Measurements from ENCODE around the gene HMX1. TPM values are rescaled to one million over a fixed set of nuclear protein-coding genes. Genes with fewer than 3 reads are reported as not detected.

HMX1 gene
- polyA plus RNA-seq, 1 of the 3 experiments (the other 2 are of a cell fraction): 0.20 TPM

GRCh38 chr4:8891255-8891645 is 19.6 kb upstream of the HMX1 start:
- Histone ChIP-seq H2AFZ (ENCODE audit: low read depth) (no peak overlapping the region), H3K4me3 (ENCODE audit: low read depth in 2 of 2, low read length in 1 of 2) (no peak overlapping the region), H3K9me2 (no peaks in the 10 kb centered on the region), H3K27me3 (ENCODE audit: insufficient read depth) (no peaks in the 10 kb centered on the region), H3K36me3 (replicated peaks in 1 of 2; ENCODE audit: control insufficient read depth in 1 of 2, insufficient read depth in 2 of 2, low read length in 1 of 2) (no peaks in the 10 kb centered on the region), H3F3A (replicated peaks; ENCODE audit: insufficient read depth) (no peaks in the 10 kb centered on the region), H3K4me1 (ENCODE audit: control insufficient read depth in 1 of 2, insufficient read depth in 2 of 2, low read depth in 1 of 2, low read length in 1 of 2) (no peaks in the 10 kb centered on the region), H3K4me2 (no peak overlapping the region), H3K9me3 (no peaks in the 10 kb centered on the region), H3K27ac (ENCODE audit: low read depth in 2 of 2, low read length in 1 of 2) (no peak overlapping the region), H3K79me2 (ENCODE audit: insufficient read depth) (no peaks in the 10 kb centered on the region), H3K9ac (no peak overlapping the region), H4K20me1 (ENCODE audit: insufficient read depth) (no peaks in the 10 kb centered on the region)
- TF ChIP-seq GATA2 (CRISPR knock-in tag; IDR thresholded peaks at IDR 0.05): no peak
- TF ChIP-seq EP300 (IDR thresholded peaks at IDR 0.05; ENCODE audit: borderline replicate concordance in 1 of 2, low read depth in 1 of 2, low read length in 1 of 2): no peak
- TF ChIP-seq, protein P1, sequence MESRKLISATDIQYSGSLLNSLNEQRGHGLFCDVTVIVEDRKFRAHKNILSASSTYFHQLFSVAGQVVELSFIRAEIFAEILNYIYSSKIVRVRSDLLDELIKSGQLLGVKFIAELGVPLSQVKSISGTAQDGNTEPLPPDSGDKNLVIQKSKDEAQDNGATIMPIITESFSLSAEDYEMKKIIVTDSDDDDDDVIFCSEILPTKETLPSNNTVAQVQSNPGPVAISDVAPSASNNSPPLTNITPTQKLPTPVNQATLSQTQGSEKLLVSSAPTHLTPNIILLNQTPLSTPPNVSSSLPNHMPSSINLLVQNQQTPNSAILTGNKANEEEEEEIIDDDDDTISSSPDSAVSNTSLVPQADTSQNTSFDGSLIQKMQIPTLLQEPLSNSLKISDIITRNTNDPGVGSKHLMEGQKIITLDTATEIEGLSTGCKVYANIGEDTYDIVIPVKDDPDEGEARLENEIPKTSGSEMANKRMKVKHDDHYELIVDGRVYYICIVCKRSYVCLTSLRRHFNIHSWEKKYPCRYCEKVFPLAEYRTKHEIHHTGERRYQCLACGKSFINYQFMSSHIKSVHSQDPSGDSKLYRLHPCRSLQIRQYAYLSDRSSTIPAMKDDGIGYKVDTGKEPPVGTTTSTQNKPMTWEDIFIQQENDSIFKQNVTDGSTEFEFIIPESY (IDR thresholded peaks at IDR 0.05; ENCODE audit: borderline replicate concordance, low read depth): no peak
- no peak for TF ChIP-seq ELF1 (IDR thresholded peaks at IDR 0.05)
- TF ChIP-seq RFX5 (IDR thresholded peaks at IDR 0.05; ENCODE audit: low read length): no peak
- TF ChIP-seq RXRA (IDR thresholded peaks at IDR 0.05; ENCODE audit: borderline replicate concordance, low read depth): no peak
- TF ChIP-seq JUND (IDR thresholded peaks at IDR 0.05): no peak
- ChIA-PET CTCF (interaction anchor here (1.4 to 9.1 kb wide), 3 partner anchors 26 to 284 kb away, joined by 5 to 107 read pairs (median 64); no protein-coding TSS in a partner anchor), POLR2A (no interaction called here)
- WGBS (ENCODE audit: low lambda C conversion rate): 73% methylated on average over 15 of the region's 15 CpGs
- DNase-seq: no peak

- no peaks in the 10 kb centered on the region for H3K9me3 ChIP-seq
These were observed 17.2 kb upstream of the HMX1 start for GRCh38 chr4:8888856-8889255.

GRCh38 chr4:8886612-8887406 is 15.2 kb upstream of the HMX1 start:
- 61% methylated on average over 10 of the region's 10 CpGs for WGBS (ENCODE audit: low lambda C conversion rate)

More at GRCh38 chr4:8888856-8889255, 17.2 kb upstream of the HMX1 start:
- H3K27ac ChIP-seq (ENCODE audit: low read depth in 2 of 2, low read length in 1 of 2): no peak overlapping the region
- DNase-seq: no peak
- TF ChIP-seq RXRA (IDR thresholded peaks at IDR 0.05; ENCODE audit: borderline replicate concordance, low read depth) (no peak), YY1 (IDR thresholded peaks at IDR 0.05; ENCODE audit: low read depth) (no peak)
- no peaks in the 10 kb centered on the region for H3K4me1 ChIP-seq (ENCODE audit: control insufficient read depth in 1 of 2, insufficient read depth in 2 of 2, low read depth in 1 of 2, low read length in 1 of 2)
- ChIA-PET CTCF (interaction anchor here (0.6 to 9.1 kb wide), 4 partner anchors 28 to 281 kb away, joined by 3 to 107 read pairs (median 34); no protein-coding TSS in a partner anchor), POLR2A (no interaction called here)
- H3K4me3 ChIP-seq (ENCODE audit: low read depth in 2 of 2, low read length in 1 of 2): no peak overlapping the region
- H3K4me2 ChIP-seq: no peak overlapping the region
- H4K20me1 ChIP-seq (ENCODE audit: insufficient read depth): no peaks in the 10 kb centered on the region
- no peaks in the 10 kb centered on the region for H3K79me2 ChIP-seq (ENCODE audit: insufficient read depth)
- no peaks in the 10 kb centered on the region for H3K27me3 ChIP-seq (ENCODE audit: insufficient read depth)
- 51% methylated on average over 13 of the region's 13 CpGs for WGBS (ENCODE audit: low lambda C conversion rate)
- H3F3A ChIP-seq (replicated peaks; ENCODE audit: insufficient read depth): no peaks in the 10 kb centered on the region
- no peaks in the 10 kb centered on the region for H3K36me3 ChIP-seq (replicated peaks in 1 of 2; ENCODE audit: control insufficient read depth in 1 of 2, insufficient read depth in 2 of 2, low read length in 1 of 2)
- no peak overlapping the region for H3K9ac ChIP-seq
- H3K9me2 ChIP-seq: no peaks in the 10 kb centered on the region
- no peak overlapping the region for H2AFZ ChIP-seq (ENCODE audit: low read depth)

More at GRCh38 chr4:8886612-8887406, 15.2 kb upstream of the HMX1 start:
- H3K79me2 ChIP-seq (ENCODE audit: insufficient read depth): no peaks in the 10 kb centered on the region
- H3K36me3 ChIP-seq (replicated peaks in 1 of 2; ENCODE audit: control insufficient read depth in 1 of 2, insufficient read depth in 2 of 2, low read length in 1 of 2): no peaks in the 10 kb centered on the region
- H3K4me1 ChIP-seq (ENCODE audit: control insufficient read depth in 1 of 2, insufficient read depth in 2 of 2, low read depth in 1 of 2, low read length in 1 of 2): no peaks in the 10 kb centered on the region
- H2AFZ ChIP-seq (ENCODE audit: low read depth): no peak overlapping the region
- no peaks in the 10 kb centered on the region for H3K9me2 ChIP-seq
- POLR2A ChIA-PET: no interaction called here
- no peak overlapping the region for H3K27ac ChIP-seq (ENCODE audit: low read depth in 2 of 2, low read length in 1 of 2)
- H3K4me2 ChIP-seq: no peak overlapping the region
- TF ChIP-seq, protein P2, sequence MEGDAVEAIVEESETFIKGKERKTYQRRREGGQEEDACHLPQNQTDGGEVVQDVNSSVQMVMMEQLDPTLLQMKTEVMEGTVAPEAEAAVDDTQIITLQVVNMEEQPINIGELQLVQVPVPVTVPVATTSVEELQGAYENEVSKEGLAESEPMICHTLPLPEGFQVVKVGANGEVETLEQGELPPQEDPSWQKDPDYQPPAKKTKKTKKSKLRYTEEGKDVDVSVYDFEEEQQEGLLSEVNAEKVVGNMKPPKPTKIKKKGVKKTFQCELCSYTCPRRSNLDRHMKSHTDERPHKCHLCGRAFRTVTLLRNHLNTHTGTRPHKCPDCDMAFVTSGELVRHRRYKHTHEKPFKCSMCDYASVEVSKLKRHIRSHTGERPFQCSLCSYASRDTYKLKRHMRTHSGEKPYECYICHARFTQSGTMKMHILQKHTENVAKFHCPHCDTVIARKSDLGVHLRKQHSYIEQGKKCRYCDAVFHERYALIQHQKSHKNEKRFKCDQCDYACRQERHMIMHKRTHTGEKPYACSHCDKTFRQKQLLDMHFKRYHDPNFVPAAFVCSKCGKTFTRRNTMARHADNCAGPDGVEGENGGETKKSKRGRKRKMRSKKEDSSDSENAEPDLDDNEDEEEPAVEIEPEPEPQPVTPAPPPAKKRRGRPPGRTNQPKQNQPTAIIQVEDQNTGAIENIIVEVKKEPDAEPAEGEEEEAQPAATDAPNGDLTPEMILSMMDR (IDR thresholded peaks at IDR 0.05): peak; percentile 20; the same call in 1 of the 2 replicates
- no peak for TF ChIP-seq MAX (IDR thresholded peaks at IDR 0.05; ENCODE audit: low read depth)
- H3K4me3 ChIP-seq (ENCODE audit: low read depth in 2 of 2, low read length in 1 of 2): no peak overlapping the region
- H3K9ac ChIP-seq: no peak overlapping the region
- CTCF ChIA-PET: interaction anchor here (0.7 to 9.1 kb wide), 28 partner anchors 9 to 288 kb away, joined by 3 to 107 read pairs (median 4); partner anchors contain the start of gene HMX1
- no peaks in the 10 kb centered on the region for H3K9me3 ChIP-seq
- no peaks in the 10 kb centered on the region for H3K27me3 ChIP-seq (ENCODE audit: insufficient read depth)
- no peaks in the 10 kb centered on the region for H3F3A ChIP-seq (replicated peaks; ENCODE audit: insufficient read depth)
- no peak for DNase-seq
- no peaks in the 10 kb centered on the region for H4K20me1 ChIP-seq (ENCODE audit: insufficient read depth)

Data from SK-N-SH (cell line).